Stimulated activated naive CD8-positive, alpha-beta T cell treated with anti-CD3 and anti-CD28 coated beads, Interleukin-15, Interleukin-2, amounts not matched to agents 100 U/mL and 50 U/mL, for 24 hours (primary cell): Measurements from ENCODE around the gene SH3D21.

Experiments
- ATAC-seq: fragments of 150-1000 bp; cut with Tn5 transposase; one replicate; pipeline ENCODE4 v1.10.0; 2021
- DNase-seq: peaks from one replicate; pipeline ENCODE4 v3.0.0; 2021

The SH3D21 gene

DNA sequence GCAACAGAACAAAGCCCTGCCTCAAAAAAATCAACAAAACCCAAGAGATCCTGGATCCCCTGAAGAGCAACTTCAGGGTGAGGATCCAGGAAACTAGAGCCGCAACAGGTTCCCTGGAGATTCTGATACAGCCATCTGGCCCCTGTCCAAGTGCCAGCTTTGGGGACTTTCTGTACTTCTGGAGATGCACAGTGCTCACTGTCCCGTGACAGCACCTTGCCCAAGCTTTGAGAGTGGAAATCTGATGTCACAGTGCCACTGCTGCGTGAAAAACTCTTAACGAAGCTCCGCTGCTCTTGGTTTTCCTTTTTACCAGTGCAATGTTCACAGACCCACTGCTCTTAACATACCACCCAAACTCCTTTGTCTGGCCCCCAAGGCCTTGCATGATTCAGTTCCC, 53.2 kb downstream of the SH3D21 start:
- DNase-seq (no peak), ATAC-seq (no peak)

DNA sequence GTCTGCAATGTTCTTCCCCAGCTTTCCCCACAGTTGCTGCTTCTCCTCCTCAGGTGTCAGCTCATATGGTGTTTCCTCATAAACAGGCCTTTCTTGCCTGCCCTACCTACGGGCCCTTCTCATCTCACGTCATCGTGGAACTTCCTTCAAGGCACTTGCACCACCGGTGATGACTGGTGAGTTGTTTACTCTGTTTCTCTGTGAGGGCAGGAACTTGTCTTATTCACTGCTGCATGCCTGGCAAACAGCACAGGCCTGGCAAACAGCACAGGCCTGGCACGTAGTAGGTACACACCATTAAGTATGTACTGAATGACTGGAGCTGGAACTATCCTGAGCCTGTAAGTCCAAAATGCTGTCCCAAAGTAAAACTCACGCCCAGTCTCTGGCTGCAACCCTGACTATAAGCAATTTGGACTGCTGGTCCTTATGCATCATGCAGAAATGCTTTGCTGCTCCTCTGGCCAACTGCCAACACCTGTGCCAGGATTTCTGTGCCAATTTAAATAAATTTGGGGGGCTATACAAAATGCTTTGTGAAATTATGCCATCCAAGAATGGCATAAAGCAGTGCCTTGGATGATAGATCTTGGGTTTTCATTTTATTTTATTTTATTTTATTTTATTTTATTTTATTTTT, 53.9 kb downstream of the SH3D21 start:
- ATAC-seq (no peak), DNase-seq (no peak)

DNA sequence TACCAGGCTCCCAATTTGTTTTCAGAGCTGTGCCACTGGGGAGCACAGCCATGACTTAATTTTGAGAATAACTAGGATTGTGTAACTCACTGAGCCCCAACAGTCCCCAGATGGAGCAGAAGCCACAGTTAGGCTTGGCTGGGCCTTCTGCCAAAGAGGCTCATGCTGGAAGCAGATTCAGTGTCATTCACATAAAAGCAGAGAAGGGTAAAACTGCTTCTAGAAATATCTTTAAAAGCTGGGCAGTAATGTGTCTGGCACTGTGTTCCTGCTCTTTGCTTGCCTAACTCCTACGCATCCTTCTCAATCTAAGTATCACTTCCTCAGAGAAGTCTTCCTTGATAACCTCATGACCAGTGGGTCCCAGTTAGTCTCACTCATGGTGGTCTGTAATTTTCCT, 59.2 kb downstream of the SH3D21 start:
- ATAC-seq (no peak), DNase-seq (no peak)

DNA sequence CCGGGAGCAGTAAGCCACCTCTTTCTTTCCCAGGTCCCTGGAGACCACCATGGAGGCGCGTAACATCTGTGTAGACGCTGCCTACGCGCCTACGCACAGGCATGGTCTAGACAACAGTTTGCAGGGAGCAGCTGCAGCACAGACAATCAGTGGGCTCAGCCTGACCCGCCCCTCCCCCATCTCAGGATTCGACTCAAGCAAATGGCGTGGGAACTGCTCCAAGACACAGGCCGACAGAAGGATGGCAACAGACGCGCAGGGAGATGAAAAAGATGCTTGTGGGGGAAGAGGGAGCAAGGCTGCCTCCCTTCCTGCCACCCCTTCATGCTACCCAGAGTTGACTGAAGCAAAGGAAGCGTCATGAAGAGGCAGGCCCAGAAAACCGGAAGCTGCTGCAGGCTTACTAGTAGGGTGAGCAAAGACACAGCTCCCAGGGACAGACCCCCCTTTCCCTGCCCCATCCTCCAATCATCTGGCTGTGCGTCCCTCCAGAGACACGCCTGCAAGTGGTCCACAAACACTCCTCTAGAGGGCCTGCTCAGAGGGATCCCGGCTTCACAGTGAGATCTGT, 60.0 kb downstream of the SH3D21 start:
- peak; percentile 48 for DNase-seq
- peak; percentile 70 for ATAC-seq

DNA sequence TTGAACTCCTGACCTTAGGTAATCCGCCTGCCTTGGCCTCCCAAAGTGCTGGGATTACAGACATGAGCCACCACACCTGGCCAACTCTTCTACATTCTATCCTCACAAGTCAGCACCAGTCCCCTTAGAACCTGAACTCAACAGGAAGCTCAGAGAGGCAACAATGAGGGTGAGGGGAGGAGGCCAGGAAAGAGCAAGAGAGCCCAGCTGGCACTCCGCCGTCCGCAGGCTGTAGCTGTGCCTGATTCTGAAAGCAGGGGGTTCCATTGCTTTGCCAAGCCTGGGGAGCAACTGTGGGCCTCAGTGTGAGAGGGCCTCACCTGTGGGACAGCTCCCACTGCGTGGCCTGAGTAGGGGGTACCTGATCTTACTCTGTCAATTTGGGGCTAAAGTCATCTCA, 60.9 kb downstream of the SH3D21 start:
- ATAC-seq: no peak

DNA sequence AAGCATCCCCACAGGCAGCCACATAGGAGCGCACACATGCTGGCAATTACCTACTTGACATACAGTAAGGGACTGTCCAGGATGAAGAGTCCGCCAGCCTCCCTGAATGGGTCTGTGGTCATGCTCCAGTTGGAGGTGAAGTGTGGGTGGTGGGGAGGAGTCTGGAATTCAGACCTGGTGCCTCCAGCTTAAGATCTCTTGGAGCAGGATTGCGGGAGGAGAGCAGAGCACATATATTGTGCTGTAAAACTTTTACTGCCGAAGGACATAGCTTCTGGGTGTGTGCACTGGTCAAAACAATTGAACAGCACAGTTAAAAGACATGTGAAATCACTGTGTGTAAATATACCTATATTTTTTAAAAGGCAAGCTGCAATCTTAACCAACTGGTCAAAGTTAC, 61.6 kb downstream of the SH3D21 start:
- DNase-seq: no peak
- no peak for ATAC-seq

More for the DNA sequence above, 60.9 kb downstream of the SH3D21 start:
- no peak for DNase-seq

DNA sequence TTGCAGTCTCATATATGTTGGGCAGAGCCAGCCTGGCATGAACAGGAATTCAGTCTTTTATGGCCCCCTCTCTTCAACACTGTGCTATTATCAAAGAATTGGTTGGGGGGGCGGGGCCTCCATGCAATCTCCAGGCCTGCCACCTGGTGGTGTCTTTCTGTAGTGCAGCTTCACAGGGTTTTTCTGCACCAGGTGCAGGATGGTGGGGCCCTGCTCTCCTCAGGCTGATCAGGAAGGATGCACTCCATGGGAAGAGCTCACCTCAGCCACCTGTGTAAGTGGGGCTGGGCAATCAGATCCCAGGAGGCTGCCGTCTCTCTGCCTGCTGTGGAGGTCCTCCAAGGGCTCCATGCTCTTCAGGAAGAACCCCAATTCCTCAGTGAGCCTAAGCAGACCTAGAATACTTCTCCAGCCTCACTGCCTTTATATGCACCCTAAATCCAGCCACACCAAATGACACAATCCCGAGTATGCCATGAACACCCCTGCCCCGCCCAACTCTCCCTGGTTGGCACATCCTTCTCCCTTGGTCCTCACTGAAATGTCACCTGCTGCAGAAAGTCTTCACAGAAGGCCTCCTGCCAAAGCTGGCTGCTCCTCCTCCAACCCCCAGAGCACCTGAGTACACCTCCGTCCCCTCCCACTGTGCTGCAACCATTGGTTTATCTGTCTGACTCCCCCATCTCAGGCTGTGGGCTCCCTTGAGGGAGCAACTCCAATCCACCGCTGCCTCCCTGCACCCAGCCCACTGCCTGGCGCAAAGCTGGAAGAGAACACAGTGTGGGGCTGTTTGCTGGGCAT, 63.1 kb downstream of the SH3D21 start:
- peak; percentile 91 for DNase-seq
- ATAC-seq: peak; percentile 8
